SIG-M5 (cell line): ENCODE measurements around the gene SIK3.

Source experiments
- DNase-seq: peaks from one replicate; lab custom pipeline; 2025; lab: John Stamatoyannopoulos, UW

The SIK3 gene

DNA sequence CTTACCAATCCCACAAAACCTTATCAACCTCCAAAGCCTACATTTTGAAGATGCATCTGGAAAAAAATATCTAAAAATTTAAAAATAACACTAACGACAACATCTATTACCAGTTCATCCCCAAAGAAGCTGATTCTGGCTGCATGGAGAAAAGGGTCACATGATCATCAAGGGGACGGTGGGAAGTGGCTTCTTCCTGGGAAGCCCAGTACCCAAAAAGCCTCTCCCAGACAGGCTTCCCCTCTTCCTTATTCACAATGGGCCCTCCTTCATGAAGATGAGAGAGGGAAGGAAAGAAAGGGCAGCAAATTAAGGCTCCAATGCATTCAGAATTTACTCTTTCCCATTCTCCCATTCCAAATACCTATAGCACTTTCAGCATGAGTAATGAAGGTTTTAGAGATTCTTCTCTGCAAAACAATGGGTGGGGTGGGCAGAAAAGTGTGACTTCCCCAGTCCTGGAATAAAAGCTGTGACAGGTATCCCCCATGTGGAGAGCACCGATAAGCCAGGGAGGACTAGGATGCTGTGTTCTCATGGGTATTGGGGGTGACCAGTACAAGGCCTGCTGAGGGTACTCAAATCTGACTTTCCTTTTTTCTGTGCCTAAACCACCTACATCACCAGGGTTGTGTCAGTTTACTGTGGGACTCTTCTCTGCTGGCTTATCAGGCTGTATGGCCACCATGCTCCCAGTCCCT, 88.2 kb downstream of the SIK3 start:
- no peak for DNase-seq

GRCh38 chr11:117005758-117006157, 92.5 kb downstream of the SIK3 start:
- DNase-seq = no peak

DNA sequence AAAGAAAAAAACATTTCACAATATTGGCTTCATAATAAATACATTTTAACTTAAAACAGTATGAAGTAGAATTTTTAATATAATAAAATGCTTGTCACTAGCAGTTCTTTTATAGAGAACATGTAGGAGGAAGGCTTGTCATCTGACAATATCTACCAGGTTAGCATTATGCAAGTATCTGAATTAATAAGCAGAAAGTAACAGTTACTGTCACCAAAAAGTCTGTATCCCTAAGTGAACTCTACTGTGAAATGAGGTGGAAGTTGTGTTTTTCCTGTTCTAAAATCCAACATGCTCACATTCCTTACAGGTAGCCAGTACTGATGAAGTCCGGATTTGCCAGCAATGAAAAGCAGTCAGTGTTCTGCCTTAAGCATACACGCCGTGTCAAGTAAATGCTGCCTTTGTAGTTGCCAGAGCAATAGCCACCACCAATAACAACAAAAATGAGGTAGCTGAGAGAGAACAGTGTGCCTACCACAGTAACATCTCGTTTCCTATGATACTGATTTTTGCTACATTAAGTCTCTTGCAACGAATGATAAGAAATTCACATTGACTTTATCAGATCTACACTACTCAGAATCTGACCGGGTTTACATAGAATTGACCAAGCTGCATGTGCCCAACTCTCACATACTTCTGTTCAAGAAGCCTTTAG, 95.5 kb downstream of the SIK3 start:
- DNase-seq = no peak

DNA sequence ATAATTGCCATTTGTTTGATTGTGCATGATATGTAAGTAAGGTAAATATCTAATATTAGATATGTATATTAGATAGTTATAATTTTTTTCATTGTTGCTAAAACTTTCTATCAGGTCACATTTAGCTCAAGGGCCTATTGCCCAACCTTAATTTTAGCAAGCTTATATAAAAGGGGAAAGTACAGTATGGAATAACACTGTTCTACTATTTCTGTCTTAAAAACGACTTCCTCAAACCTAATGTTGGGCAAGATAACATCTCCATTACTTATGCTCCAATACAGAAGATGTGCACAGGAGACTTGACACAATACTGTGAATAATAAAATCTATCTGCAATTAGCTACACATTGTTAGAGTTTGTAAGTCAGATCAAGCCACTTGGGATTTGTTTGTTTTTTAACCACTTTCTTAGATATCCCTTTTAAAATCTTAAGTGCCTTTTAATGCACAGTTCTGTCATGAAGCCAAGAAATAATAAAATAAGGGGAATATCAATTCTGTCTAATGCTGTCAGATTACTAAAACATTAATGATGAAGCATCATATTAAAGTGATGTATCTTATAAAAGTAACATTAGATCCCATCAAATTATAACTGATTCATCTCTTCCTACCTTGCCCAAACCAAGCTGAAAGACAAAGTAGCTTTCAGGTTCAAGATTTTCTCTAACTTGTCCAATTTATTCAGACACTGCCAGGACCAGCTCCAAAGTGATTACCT, 98.1 kb downstream of the SIK3 start:
- DNase-seq = peak; percentile 55

GRCh38 chr11:116997071-116997470, 101.2 kb downstream of the SIK3 start:
- no peak for DNase-seq

DNA sequence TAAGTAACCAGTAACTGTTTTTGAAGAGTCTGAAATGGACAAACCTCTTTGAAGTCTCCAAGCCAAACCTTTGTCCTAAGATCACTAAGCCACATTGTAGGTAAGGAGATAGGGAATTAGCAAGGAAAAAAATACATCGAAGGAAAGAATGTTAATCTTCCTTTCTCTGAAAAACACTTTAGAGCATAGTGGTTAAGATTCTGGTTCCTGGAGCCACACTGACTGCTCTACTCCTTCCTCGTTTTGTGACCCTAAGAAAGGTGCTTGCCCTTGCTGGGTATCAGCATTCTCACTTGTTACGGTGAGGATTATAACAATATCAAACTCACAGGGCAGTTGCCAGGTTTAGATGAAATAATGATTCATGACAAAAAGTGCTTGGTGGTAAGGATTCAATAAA, 104.0 kb downstream of the SIK3 start:
- no peak for DNase-seq

- DNase-seq = no peak
Measured at GRCh38 chr11:116993599-116993998, 104.6 kb downstream of the SIK3 start.

DNA sequence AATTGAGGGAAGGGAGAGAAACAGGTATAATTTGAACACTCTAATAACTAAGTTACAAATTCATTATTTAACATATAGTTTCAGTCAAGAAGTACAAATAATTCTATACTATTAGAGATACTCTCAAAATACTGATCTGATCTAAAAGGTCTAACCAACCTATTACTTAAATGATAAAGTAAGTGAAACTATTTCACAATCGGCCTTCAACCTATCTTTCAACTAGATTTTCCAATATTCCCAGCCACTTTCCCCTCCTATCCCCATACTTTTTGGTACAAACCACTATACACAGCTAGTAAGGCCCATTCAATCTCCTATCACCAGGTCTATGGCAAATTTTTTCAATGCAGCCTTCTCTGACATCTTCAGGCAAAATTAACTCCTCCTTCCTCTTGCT, 106.7 kb downstream of the SIK3 start:
- no peak for DNase-seq

DNA sequence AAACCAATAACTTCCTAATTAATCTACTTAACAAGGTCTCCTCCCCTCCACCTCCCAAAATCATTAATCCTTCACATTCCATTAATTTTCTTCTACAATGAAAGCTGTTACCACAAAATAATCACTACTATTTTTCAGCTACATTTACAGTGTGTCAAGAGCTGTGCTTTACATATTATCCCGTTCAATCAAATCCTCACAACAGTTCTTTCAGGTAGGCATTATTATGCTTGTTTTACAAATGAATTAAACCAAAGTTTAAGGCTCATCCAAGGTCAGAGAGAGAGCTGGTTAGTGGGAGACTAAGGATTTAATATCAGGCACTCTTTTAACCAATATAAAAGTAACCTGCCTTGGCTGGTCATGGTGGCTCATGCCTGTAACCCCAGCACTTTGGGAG, 107.4 kb downstream of the SIK3 start:
- no peak for DNase-seq

- DNase-seq = no peak
Measured at GRCh38 chr11:116990061-116990473, 108.2 kb downstream of the SIK3 start.

GRCh38 chr11:116989184-116989583, 109.0 kb downstream of the SIK3 start:
- no peak for DNase-seq

GRCh38 chr11:116986521-116987105, 111.6 kb downstream of the SIK3 start:
- DNase-seq = peak; percentile 80

- no peak for DNase-seq
Measured at GRCh38 chr11:116984589-116984988, 113.6 kb downstream of the SIK3 start.

GRCh38 chr11:116984186-116984585, 114.0 kb downstream of the SIK3 start:
- DNase-seq = no peak

DNA sequence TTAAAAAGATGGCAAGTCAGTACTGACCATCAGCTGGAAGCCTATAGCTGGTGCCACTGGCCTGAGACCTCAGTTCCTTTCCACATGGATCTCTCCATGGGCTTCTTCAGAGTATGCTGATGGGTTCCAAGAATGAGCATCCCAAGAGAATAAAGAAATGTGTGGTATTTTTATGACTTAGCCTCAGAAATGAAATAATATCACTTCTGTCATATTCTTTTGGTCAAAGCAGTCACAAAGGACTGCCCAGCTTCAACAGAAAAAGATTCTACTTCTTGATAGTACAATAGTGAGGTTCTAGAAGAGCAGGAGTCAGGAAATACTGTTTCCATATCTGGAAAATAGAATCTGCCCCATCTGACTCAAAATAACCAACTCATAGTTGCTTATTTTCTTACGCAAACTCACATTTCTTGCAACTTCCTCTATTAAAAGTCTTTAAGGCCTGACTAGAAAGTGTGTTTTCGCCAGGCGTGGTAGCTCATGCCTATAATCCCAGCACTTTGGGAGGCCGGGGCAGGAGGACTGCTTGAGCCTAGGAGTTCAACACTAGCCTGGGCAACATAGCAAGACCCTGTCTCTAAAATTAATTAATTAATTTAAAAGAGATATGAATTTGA, 116.9 kb downstream of the SIK3 start:
- DNase-seq = peak; percentile 45

GRCh38 chr11:116980136-116980793, 118.0 kb downstream of the SIK3 start:
- no peak for DNase-seq

DNA sequence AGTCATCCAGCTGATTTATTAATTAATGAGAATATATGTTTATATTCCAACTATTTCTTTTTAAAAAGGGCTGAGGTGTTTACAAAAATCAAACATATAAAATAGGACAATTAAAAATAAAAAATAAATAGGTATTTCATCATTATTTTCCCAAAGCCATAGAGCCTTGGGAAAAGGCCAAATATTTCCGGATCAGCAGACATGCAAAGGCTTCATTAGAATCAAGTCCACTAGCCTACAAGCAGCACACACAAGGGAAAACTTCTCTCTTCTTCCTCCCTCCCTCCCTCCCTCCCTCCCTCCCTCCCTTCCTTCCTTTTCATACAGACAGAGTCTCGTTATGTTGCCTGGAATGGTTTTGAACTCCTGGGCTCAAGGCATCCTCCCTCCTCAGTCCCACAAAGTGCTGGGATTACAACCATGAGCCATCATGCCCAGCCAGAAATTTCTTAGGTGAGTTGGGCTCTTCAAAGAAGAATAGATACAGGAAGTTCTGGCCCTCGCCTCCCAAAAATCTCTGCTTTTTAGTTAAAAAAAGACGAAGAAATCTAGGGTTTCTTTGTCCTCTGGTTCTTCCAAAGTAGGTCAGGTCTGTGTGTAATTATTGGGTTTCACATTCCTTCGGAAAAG, 121.2 kb downstream of the SIK3 start:
- no peak for DNase-seq

- DNase-seq = no peak
Measured at GRCh38 chr11:116975661-116976060, 122.6 kb downstream of the SIK3 start.

DNA sequence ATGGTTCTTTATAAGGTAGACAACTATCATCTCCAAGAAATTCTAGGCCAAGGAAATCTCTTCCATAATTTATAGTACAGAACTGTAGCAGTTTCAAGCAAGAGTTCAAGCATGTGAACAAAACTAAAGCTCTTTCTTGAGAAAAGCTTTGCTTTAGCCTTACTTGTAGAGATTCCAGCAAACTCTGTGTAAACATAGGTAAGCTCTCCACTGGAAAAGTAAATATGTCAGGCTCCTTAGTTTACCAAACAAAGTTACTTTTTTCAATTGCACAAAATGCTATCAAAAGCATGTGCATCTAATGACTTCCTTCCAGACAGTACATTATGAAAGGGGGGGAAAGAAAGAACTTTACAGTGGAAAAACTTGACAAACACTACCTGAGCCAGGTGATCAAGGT, 125.0 kb downstream of the SIK3 start:
- DNase-seq = no peak

DNA sequence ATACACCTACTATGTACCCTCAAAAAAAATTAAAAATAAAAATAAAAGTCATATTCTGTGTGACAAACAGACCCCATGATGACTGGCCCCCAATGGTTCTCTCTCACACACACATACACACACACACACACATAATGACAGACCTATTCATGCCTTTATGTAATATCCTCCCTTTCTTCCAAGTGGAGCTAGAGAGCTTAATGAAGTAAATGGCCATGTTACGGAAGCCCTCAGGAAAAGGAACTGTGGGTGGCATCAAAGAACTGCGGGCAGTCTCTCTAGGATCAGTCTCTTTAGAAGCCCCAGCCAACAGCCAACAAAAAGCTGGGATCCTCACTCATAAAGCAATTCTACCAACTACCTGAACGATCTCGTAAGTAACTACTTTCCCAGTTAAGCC, 125.5 kb downstream of the SIK3 start:
- DNase-seq = no peak
